ENCODE results near the gene ARL6IP6.
A peak's percentile ranks its signal among the peaks of the same experiment; 100 is the strongest.
"Not testable (repeated sequence)": the region's sequence is repeated elsewhere in the genome, so short reads cannot be mapped to it uniquely, and the experiment has no call there.

The ARL6IP6 gene

DNA sequence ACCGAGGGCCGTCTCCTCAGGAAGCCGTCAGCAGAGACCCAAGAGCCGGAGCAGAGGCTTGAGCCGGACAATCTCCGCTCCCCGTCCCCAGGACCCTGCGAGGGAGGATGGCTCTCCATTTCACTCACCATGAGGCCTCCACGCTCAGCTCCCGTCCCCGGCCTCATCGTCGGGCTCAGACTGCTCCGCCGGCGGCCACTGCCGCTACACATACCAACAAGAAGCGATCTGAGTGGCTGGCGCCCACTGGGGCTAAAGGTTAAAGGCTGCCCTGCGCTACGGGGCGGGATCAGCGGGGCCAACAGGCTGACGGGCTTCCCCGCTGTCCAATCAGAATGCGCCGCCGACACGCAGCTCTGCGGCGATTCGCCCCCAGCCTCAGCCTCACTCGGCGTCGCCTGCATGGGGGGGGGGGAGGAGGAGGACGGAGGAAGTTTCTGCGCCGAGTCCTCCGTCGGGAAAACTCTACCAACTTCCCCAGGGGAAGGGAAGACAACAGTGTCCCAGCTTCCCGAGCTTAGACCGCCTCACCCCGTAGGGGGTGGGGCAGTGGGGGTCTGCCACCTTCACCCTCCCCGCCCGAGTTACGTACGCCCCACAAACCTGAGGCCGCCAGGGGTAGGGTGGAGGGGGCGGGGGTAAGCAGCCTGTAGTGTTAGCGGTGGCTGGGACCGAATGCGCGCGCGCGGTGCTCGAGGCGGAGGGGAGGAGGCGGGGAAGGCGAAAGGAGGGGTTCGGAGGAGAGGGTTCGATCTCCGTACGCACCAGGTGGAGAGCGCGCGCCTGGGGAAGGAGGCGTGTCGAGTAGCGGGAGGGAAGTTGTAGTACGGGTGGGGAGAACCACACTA, 968 bp upstream of the ARL6IP6 start, which contains the start of gene PRPF40A:
PRPF40A (minus strand) TSS at position 234 of the 848 bp plus-strand sequence; CDS start at position 212, 22 bp downstream.
- TF ChIP-seq CTCF (IDR thresholded peaks at IDR 0.05; ENCODE audit: low read depth, low read length), result no peak
- no peaks in the 10 kb centered on the region for H3K4me1 ChIP-seq
- peak within 1 kb of the TSS; percentile 89 for H3K4me3 ChIP-seq (ENCODE audit: low read depth, low read length)
- no peaks in the 10 kb centered on the region for H3K9me3 ChIP-seq
- H3K36me3 ChIP-seq, result peaks cover 11% of the 10 kb centered on the region; the same call in 1 of the 2 replicates
- peak; percentile 94 for DNase-seq
- H3K27me3 ChIP-seq, result no peaks in the 10 kb centered on the region

GRCh38 chr2:152718909-152719645, 657 bp downstream of the ARL6IP6 start:
- peak overlapping the region; percentile 89 for H3K4me3 ChIP-seq (ENCODE audit: low read depth, low read length)
- H3K4me1 ChIP-seq, result no peaks in the 10 kb centered on the region
- H3K27me3 ChIP-seq, result no peaks in the 10 kb centered on the region
- DNase-seq, result peak; percentile 56
- TF ChIP-seq CTCF (IDR thresholded peaks at IDR 0.05; ENCODE audit: low read depth, low read length), result no peak
- H3K36me3 ChIP-seq, result peaks cover 7% of the 10 kb centered on the region; the same call in 1 of the 2 replicates
- no peaks in the 10 kb centered on the region for H3K9me3 ChIP-seq

DNA sequence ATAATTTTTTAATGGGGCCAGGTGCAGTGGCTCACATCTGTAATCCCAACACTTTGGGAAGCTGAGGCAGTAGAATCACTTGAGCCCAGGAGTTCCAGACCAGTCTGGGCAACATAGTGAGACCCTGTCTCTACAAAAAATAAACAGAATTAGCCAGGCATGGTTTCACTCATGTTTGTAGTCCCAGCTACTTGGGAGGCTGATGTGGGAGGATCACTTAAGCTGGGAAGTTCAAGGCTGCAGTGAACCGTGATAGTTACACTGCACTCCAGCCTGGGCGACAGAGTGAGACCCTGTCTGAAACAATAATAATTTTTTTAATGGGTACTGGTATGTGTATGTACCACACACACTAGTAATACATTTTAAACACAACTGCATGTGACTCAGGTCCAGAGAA, 2.4 kb downstream of the ARL6IP6 start:
- H3K27me3 ChIP-seq, result no peaks in the 10 kb centered on the region
- no peaks in the 10 kb centered on the region for H3K4me1 ChIP-seq
- H3K4me3 ChIP-seq (ENCODE audit: low read depth, low read length), result no peak overlapping the region
- H3K9me3 ChIP-seq, result no peaks in the 10 kb centered on the region
- no peak for DNase-seq
- TF ChIP-seq CTCF (IDR thresholded peaks at IDR 0.05; ENCODE audit: low read depth, low read length), result no peak
- no peaks in the 10 kb centered on the region for H3K36me3 ChIP-seq

- not testable (repeated sequence) for H3K4me1 ChIP-seq; H3K36me3 ChIP-seq; H3K27me3 ChIP-seq; DNase-seq; H3K4me3 ChIP-seq (ENCODE audit: low read depth, low read length); H3K9me3 ChIP-seq
Observed at GRCh38 chr2:152722639-152723038, 4.2 kb downstream of the ARL6IP6 start.

- H3K4me3 ChIP-seq (ENCODE audit: low read depth, low read length), result no peak overlapping the region
- no peaks in the 10 kb centered on the region for H3K36me3 ChIP-seq
- H3K27me3 ChIP-seq, result no peaks in the 10 kb centered on the region
- no peaks in the 10 kb centered on the region for H3K9me3 ChIP-seq
- no peak for TF ChIP-seq CTCF (IDR thresholded peaks at IDR 0.05; ENCODE audit: low read depth, low read length)
- no peaks in the 10 kb centered on the region for H3K4me1 ChIP-seq
- DNase-seq, result no peak
Observed at GRCh38 chr2:152723918-152724317, 5.5 kb downstream of the ARL6IP6 start.

DNA sequence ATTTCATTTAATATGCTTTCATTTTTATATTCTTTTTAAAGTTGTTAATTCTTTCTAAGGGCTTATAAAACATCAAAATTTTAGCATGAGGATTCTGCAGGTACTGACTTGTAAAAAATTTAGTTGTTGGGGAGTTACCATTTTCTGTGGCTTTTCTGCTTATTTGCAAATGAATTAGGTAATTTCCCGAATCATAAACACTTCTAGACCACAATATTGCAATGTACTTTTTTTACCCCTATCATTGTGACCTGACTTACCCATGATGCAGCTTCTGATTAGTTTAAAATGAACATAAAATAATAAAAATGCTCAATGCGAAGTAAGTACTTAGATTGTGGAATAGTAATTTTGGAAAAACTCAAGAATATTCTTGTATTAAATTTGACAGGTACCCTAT, 11.4 kb downstream of the ARL6IP6 start:
- Histone ChIP-seq H3K36me3 (no peaks in the 10 kb centered on the region), H3K4me3 (ENCODE audit: low read depth, low read length) (no peak overlapping the region)

More for the DNA sequence above, 11.4 kb downstream of the ARL6IP6 start:
- Histone ChIP-seq H3K27me3 (no peaks in the 10 kb centered on the region), H3K9me3 (no peaks in the 10 kb centered on the region), H3K4me1 (no peaks in the 10 kb centered on the region)
- TF ChIP-seq CTCF (IDR thresholded peaks at IDR 0.05; ENCODE audit: low read depth, low read length), result no peak
- DNase-seq, result no peak
